GM18499 (cell line): ENCODE measurements around the gene UBE2G2.

Source experiments
- ATAC-seq: cut with Tn5 transposase; IDR thresholded peaks from one replicate; pipeline ENCODE4 v1.9.1; 2021; ENCODE audit warnings: moderate number of reproducible peaks; ENCODE audit not compliant: insufficient read depth, unreplicated experiment

Gene UBE2G2, protein sequence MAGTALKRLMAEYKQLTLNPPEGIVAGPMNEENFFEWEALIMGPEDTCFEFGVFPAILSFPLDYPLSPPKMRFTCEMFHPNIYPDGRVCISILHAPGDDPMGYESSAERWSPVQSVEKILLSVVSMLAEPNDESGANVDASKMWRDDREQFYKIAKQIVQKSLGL

DNA sequence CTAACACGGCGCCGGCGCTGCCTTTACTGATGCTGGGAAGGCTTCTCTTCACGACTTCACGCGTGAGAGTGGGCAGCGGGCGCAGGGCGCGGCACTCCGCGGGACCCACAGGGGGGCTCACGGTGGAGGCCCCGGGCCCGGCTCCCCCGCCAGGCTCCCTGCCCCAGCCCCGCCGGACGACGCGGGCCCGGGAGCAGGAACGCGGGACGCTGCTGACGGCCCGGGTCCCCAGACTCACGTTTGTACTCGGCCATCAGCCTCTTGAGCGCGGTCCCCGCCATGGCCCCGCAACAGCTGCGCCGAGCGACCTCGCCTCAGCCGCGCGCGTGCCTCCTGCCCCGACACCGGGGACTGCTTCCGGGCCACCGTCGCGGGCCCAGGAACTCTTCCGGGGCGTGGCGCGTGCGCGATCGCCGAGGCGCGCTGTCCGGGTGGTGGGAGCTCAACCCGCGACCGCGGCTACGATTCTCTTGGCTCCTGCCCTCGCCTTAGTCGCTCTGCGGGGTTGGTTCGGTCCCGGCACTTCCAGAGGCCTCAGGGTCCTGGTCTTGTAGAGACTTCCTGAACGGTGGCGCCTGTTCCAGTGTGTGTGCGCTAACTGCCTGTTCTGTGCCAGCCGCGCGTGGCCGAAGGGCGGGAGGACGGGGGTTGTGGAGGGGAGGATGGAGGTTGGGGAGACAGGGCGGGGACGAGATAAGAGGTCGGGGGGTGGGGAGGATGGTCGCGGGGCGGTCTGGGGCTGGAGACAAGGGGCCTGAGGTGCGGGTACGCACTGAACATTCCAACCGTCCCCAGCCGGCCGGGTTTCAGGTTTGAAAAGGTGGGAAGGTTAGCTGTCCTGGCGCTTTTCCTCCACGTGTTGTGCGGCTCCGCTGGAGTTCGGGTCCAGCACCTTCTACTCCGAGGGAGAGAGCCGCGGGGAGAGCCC is at the start of gene UBE2G2:
Gene UBE2G2 (minus strand): TSS at position 353 of the 928 bp plus-strand sequence. CDS start 72 bp downstream, at position 281.
- no peak for ATAC-seq

DNA sequence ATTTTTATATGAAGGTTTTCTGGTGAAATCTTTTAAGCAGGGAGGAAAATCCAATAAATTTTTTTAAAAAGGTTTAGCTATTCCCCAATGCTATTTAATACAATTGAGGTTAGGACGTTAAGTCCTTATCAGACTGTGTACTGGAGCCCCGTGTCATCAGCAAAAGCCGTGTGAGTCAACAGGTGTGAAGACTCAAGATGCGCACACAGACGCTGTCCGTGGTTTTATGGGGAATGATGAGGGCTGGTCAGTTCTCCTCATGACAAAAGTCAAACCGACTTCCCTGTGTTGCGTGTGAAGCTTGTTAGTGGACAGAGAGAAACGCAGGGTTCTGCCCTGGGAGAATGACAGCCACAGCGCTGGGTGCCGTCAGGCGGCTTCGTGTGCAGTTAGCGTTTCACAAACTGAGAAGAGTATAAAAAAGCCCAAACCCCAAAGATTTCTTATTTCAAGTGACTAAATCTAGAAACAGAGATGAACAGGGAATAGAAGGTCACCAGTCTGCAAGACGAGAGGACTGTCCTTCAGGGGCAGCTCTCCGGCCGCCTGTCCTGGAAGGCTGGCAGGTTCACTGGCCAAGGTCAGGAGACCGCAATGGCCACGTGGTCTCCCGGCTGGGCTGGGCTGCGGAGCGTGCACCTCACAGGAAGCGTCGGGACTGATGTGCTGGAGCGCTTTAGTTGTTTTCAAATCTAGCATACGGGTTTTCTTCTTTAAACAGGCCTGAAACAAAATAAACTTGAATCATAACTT is 49.5 kb upstream of the UBE2G2 start:
- no peak for ATAC-seq

DNA sequence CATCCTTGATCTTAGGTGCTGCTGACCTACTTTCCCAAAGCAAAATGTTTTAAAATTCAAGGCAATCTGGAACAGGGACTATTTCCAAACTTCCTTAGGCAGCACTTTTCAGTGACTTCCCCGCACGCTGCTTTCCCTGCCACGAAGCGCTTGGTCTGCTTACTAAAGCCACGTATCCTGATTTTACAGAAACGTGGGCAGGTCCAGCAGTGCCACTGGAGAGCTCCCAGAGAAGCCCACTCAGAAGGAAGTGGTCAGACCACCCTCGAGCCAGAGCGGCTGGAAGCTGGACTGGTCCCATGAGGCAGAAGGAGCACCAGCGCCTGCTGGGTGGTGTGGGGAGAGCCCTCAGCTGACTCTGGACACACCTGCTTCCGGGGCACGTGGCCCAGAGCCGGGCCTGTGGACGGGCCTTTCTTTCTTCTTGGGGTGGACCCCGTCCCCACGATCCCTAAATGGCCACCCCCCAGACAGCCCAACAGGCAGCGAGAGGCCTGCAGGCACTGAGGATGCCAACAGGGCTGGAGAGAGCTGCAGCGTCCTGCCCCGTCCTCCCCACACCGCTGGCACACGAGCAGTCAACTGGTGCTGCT is 48.7 kb upstream of the UBE2G2 start:
- ATAC-seq = no peak

- ATAC-seq = no peak
These were observed 48.1 kb upstream of the UBE2G2 start for GRCh38 chr21:44849616-44850130.

- ATAC-seq = no peak
These were observed 47.4 kb upstream of the UBE2G2 start for GRCh38 chr21:44848821-44849521.

DNA sequence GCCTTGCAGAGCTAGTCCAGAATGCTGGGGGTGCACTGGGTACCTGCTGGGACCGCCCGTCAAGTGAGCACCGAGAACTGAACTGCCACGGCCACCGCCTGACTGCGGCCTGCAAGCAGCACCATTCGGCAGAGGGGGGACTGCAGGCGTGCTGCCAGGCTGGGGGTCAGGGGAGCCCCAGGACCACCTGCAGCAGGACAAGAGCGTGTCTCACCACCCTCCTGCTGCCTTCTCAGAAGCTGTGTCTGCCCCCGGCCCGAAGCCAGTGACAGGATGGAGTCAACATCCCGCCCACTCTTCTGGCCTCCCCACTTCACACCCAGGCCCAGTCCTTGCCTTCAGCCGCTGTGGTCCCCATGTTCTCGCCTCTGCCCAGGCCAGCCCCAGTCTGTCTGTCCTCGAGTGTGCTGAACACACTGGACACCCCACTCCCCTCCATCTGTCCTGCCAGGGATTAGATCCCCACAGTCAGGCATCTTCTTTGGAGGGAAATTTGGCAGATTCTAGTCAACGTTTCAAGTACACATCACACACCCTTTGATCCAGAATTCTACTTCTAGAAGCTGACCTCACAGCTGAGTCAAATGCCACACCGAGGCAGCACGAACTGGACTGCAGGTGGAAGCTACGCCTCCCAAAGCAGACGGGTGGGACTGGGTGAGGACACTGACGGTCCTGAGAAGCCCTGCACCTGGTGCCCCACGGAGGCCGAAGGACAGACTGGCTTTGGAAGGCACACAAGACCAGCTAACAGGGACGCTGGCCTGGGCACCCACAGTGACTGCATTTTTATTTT is 45.8 kb upstream of the UBE2G2 start:
- no peak for ATAC-seq

GRCh38 chr21:44846485-44847260 is 45.1 kb upstream of the UBE2G2 start:
- ATAC-seq = no peak

DNA sequence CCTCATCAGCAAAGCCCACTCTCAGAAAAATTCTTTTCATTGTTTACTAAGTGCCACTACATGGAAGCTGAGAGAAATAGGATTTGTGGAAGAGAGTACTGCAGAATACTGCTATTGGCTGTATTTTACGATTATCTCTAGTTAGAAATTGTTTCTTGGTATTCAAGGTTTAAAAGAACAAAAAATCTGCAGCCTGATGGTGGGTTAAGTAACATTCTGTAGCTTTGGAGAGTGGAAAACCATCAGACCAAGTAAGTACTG is 44.5 kb upstream of the UBE2G2 start:
- ATAC-seq = no peak

DNA sequence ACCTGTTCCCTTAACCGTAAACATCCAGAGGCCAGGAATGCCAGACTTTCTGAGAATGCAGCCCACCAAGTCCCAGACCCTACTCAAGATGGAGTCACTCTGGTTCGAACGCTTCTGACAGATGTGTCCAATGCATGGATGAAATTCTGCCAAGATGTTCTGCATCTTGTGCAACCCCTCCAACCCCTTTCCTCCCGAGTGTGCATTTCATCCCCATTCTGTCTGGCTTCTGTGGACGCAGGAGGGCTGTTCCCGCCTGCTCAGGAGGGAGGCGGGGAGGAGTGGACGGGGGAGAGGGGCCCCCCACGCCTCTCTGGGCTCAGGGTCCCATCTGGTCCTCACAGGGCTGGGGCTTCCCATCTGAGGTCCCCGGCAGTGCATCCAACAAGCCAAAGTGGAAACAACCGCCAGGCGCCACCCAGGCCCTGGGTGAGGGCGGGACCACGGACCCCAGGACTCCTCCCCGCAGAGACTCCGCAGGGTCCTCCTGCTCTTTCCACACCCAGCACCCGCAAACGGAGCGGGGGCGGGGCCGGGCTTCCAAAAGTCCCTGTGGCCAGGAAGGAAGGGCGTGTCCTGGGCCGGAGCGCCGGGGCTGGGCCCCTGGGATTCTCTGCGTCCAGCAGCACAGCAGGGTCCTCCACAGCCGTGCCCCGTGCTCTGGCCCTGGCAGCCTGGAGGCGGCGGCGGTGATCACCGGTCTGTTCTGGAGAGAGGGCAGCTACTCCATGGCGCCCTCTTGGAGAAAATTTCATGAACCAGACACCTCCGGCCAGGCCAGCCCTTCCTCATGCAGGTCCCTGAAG is 44.0 kb upstream of the UBE2G2 start:
- ATAC-seq = no peak

DNA sequence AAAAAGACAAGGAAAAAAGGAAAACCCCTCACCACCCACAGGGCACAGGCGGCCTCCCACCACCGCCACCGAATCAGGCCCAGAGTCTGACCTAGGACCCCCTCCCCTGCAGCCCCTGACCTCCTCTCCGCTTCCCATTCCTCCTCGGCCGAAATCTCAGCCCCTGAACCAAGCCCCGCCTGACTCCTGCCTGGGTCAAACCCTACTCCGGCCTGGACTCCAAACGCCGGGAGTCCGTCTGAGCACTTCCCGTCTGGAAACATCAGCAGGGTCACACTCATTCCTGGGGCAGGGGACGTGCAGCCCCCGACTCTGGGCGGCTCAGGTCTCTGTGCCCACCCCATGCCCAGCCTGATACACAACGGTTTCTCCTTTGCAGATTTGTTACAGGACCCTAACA is 42.6 kb upstream of the UBE2G2 start:
- ATAC-seq = no peak

GRCh38 chr21:44842721-44843445 is 41.3 kb upstream of the UBE2G2 start:
- no peak for ATAC-seq

DNA sequence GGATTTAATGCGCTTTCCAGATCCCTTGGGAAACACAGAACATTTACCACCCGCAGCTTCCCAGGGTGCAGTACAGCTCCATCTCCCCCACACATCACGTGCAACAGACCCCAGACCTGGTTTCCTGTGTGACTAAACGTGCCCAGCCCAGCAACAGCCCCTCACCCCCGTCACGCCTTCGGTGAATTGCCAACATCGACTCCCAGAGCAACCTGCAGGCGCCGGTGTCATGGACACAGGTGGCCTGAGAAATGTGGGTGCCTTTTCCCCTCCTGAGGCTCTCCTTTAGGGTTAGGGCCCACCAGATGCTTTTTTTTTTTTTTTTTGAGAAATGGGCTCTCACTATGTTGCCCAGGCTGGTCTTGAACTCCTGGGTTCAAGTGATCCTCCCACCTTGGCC is 40.5 kb upstream of the UBE2G2 start:
- ATAC-seq = no peak

DNA sequence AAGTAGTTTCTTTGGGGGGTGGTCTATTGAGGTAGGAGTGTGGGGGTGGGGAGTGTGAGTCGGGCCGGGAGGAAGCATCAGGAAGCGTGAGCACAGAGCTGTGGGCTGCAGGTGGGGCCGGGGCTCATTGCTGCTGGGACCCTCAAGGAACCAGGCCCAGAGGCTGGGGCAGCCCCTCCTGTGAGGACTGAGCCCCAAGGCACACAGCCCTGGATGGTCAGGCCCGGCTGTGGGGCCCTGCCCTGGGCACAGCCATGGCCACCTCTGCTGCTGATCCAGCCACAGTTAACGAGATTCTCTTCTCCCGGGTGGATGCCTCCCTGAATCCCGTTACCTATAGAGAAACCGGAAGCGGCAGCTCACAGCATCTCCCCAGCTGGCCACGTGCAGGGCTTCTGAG is 39.2 kb upstream of the UBE2G2 start:
- ATAC-seq = no peak

GRCh38 chr21:44838951-44839350 is 37.3 kb upstream of the UBE2G2 start:
- no peak for ATAC-seq

- ATAC-seq = no peak
These were observed 36.6 kb upstream of the UBE2G2 start for GRCh38 chr21:44838039-44838895.

DNA sequence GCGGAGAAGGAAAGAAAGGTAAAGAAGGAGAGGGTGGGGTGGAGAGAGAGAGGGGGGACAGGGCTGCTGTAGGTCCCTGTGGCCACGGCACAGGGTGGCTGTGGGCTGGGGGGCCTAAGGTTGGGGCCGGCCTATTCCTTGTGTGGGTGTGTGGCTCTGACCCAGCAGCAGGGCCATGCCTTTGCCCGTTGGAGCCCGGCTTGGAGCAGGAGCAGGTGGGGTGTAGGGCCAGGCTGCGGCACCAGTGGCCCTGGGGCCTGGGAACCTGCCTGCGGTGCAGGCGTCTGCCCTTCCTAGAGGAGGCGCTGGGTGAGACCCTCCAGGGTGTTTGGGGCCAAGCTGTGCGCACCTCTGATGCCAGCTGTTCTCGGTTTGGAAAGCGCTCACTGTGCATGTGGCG is 35.9 kb upstream of the UBE2G2 start:
- no peak for ATAC-seq
